ENCODE data around the gene METTL21A.

GRCh38 chr2:207663870-207664545 is 38.8 kb upstream of the METTL21A start:
- no peak for TF ChIP-seq POLR2A (IDR thresholded peaks at IDR 0.05; ENCODE audit: low read length)
- no peak for TF ChIP-seq GATA1 (IDR thresholded peaks at IDR 0.05; ENCODE audit: low read depth, low read length)

All from erythroblast (primary cell).